ENCODE results near the gene CCDC187.

CCDC187 gene

GRCh38 chr9:136204838-136205706 is 98.8 kb downstream of the CCDC187 start, which contains the start of gene LHX3:
TSS of gene LHX3 (minus strand) at chr9:136205128. CDS start at chr9:136205012, 116 bp downstream.
- no peak for DNase-seq (ENCODE audit: low read depth)

- no peak for DNase-seq (ENCODE audit: low read depth)
These were observed 99.6 kb downstream of the CCDC187 start for GRCh38 chr9:136204145-136204805.

GRCh38 chr9:136203408-136204144 is 100.3 kb downstream of the CCDC187 start:
- no peak for DNase-seq (ENCODE audit: low read depth)

- DNase-seq (ENCODE audit: low read depth): no peak
These were observed 101.2 kb downstream of the CCDC187 start for GRCh38 chr9:136202454-136203407.

- DNase-seq (ENCODE audit: low read depth): no peak
These were observed 102.1 kb downstream of the CCDC187 start for GRCh38 chr9:136201609-136202453.

GRCh38 chr9:136201174-136201573 is 102.7 kb downstream of the CCDC187 start:
- DNase-seq (ENCODE audit: low read depth): no peak

GRCh38 chr9:136200424-136200823 is 103.5 kb downstream of the CCDC187 start:
- no peak for DNase-seq (ENCODE audit: low read depth)

Measured in stromal cell of bone marrow (primary cell).